WI38 (cell line): ENCODE measurements around the gene TM4SF4.

Experiments used
- H3K4me3 ChIP-seq: 2 replicates; pipeline ENCODE4 v1.5.1; 2011; ENCODE audit warnings: low read depth, mild to moderate bottlenecking, control low read depth, low read length
- CTCF ChIP-seq: IDR thresholded peaks from 2 replicates; pipeline ENCODE4 v1.5.1; 2012; ENCODE audit warnings: low read depth, mild to moderate bottlenecking, control low read depth, low read length

TM4SF4 gene, protein sequence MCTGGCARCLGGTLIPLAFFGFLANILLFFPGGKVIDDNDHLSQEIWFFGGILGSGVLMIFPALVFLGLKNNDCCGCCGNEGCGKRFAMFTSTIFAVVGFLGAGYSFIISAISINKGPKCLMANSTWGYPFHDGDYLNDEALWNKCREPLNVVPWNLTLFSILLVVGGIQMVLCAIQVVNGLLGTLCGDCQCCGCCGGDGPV

DNA sequence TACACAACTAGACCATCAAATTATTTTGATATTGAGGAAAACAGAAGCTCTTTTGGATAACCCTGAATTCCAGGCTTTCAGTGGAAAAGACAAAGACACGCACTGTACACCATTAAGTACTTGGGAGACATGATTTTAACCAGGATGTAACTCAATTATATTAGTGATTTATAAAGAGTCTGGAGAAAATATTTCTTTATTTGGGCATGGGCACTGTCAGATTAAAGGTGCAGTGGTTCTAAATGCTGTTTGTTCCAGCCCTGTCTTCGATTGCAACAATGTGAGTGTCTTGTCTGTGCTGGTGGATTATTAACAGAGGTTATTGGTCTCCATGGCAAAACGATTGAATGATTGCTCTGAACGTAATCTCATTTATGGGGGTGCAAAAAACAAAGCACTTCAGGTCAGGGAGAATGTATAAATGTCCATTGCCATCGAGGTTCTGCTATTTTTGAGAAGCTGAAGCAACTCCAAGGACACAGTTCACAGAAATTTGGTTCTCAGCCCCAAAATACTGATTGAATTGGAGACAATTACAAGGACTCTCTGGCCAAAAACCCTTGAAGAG is at the start of gene TM4SF4:
TSS of gene TM4SF4 (plus strand) at position 448 of the 568 bp plus-strand sequence. CDS start 181 bp downstream, outside the sequence.
- H3K4me3 ChIP-seq: no peak within 1 kb of the TSS
- TF ChIP-seq CTCF: no peak

- no peak for TF ChIP-seq CTCF
- H3K4me3 ChIP-seq: no peak overlapping the region
Observed at GRCh38 chr3:149424918-149425317, 49.6 kb upstream of the TM4SF4 start.

DNA sequence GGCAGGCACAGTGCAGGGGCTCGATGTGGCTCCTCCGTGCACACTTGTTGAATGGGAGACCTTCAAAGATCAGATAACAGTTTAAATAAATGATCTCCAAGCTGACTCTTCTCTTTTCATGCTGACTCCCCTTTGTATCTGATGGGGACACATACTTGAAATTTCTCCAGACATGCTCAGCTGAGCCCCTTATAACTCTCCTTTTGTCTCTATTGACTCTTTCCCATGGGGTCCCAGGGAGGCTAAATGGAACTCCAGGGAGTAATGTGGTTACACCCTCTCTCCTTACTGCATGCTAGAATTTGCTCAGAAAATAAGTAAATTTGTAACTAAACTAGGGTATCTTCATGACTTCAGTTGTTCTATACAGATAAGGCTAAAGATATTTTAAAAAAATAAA is 48.2 kb upstream of the TM4SF4 start:
- TF ChIP-seq CTCF: no peak

GRCh38 chr3:149428087-149428486 is 46.4 kb upstream of the TM4SF4 start:
- no peak overlapping the region for H3K4me3 ChIP-seq
- TF ChIP-seq CTCF: no peak

More for the DNA sequence above, 48.2 kb upstream of the TM4SF4 start:
- no peak overlapping the region for H3K4me3 ChIP-seq

DNA sequence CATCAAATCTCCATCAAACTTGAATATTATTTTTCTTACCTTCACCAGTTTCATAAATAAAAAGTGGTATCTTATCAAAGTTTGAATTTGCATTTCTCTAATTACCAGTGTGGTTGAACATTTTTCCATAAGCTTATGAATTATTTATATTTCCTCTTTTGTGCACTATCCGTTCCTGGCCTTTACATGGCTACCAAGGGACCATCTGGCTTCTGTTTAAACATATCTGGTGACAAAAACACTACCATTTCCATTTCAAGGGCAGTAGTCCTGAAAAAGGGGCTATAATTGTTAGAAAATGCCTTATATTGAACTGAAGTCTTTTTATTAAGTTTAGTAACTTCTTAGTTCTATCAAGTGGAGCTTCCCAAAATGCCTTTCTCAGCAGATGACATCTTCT is 44.3 kb upstream of the TM4SF4 start:
- no peak overlapping the region for H3K4me3 ChIP-seq
- no peak for TF ChIP-seq CTCF

GRCh38 chr3:149432149-149432548 is 42.3 kb upstream of the TM4SF4 start:
- H3K4me3 ChIP-seq: no peak overlapping the region
- TF ChIP-seq CTCF: no peak

GRCh38 chr3:149435996-149436885 is 38.3 kb upstream of the TM4SF4 start:
- TF ChIP-seq CTCF: no peak
- H3K4me3 ChIP-seq: no peak overlapping the region
